IMR-90 (cell line): ENCODE measurements around the gene RPL10A.

Experiments
- CEBPB ChIP-seq: IDR thresholded peaks from 2 replicates; pipeline ENCODE4 v1.6.1; 2012; ENCODE audit warnings: low read depth, low read length, improper control_type of control experiment
- CTCF ChIP-seq: conservative IDR thresholded peaks from 2 replicates; pipeline ENCODE4 v1.5.1; 2012; ENCODE audit warnings: mild to moderate bottlenecking, low read depth, low read length, improper control_type of control experiment
- MAFK ChIP-seq: IDR thresholded peaks from 2 replicates; pipeline ENCODE4 v1.6.1; 2012; ENCODE audit warnings: low read depth, low read length, improper control_type of control experiment
- NFE2L2 ChIP-seq: fragments of 150-350 bp; IDR thresholded peaks from 2 replicates; pipeline ENCODE4 v1.6.1; 2016; ENCODE audit warnings: low read depth, mild to moderate bottlenecking, low read length
- POLR2A ChIP-seq: IDR thresholded peaks from 2 replicates; pipeline ENCODE4 v1.6.1; 2012; ENCODE audit warnings: mild to moderate bottlenecking, low read depth, low read length
- RFX5 ChIP-seq: IDR thresholded peaks from 2 replicates; pipeline ENCODE4 v1.8.0; 2012; ENCODE audit warnings: low read depth, mild to moderate bottlenecking, low read length, moderate library complexity
- USF2 ChIP-seq: fragments of 150-350 bp; IDR thresholded peaks from 2 replicates; pipeline ENCODE4 v1.6.1; 2017; ENCODE audit warnings: mild to moderate bottlenecking, antibody characterized with exemption, low read length, low read depth

- TF ChIP-seq CTCF (no peak), USF2 (no peak), NFE2L2 (no peak), MAFK (no peak), RFX5 (no peak), CEBPB (no peak), POLR2A (no peak)
These were observed 26.0 kb downstream of the RPL10A start for GRCh38 chr6:35494161-35494563.
